Stimulated activated CD4-positive, alpha-beta T cell treated with anti-CD3 and anti-CD28 coated beads, Interleukin-2, amount 100 ng/mL, for 4 hours (primary cell): ENCODE results near the gene SPEN.
"Not testable (repeated sequence)": the region's sequence is repeated elsewhere in the genome, so short reads cannot be mapped to it uniquely, and the experiment has no call there.

Experiments
- DNase-seq: peaks from one replicate; pipeline ENCODE4 v3.0.0-alpha.2; 2020; ENCODE audit warnings: low read depth

SPEN gene

GRCh38 chr1:15856888-15857287 lies 9.4 kb downstream of the SPEN start:
- DNase-seq = no peak

GRCh38 chr1:15858069-15858670 lies 10.7 kb downstream of the SPEN start:
- no peak for DNase-seq

- no peak for DNase-seq
Measured at GRCh38 chr1:15858672-15859372, 11.3 kb downstream of the SPEN start.

- DNase-seq = no peak
Measured at GRCh38 chr1:15863156-15863901, 15.8 kb downstream of the SPEN start.

GRCh38 chr1:15866721-15867201 lies 19.3 kb downstream of the SPEN start:
- no peak for DNase-seq

GRCh38 chr1:15867288-15867687 lies 19.8 kb downstream of the SPEN start:
- no peak for DNase-seq

GRCh38 chr1:15869413-15869812 lies 21.9 kb downstream of the SPEN start:
- DNase-seq = no peak

- no peak for DNase-seq
Measured at GRCh38 chr1:15870421-15870820, 22.9 kb downstream of the SPEN start.

- no peak for DNase-seq
Measured at GRCh38 chr1:15874471-15874870, 27.0 kb downstream of the SPEN start.

- no peak for DNase-seq
Measured at GRCh38 chr1:15876357-15877055, 29.0 kb downstream of the SPEN start.

GRCh38 chr1:15881961-15882360 lies 34.5 kb downstream of the SPEN start:
- no peak for DNase-seq

GRCh38 chr1:15882665-15883064 lies 35.2 kb downstream of the SPEN start:
- no peak for DNase-seq

- no peak for DNase-seq
Measured at GRCh38 chr1:15883326-15883725, 35.8 kb downstream of the SPEN start.

GRCh38 chr1:15884477-15884876 lies 37.0 kb downstream of the SPEN start:
- DNase-seq = no peak

GRCh38 chr1:15885269-15885668 lies 37.8 kb downstream of the SPEN start:
- DNase-seq = no peak

- no peak for DNase-seq
Measured at GRCh38 chr1:15885701-15886610, 38.4 kb downstream of the SPEN start.

GRCh38 chr1:15886611-15887167 lies 39.2 kb downstream of the SPEN start:
- no peak for DNase-seq

- not testable (repeated sequence) for DNase-seq
Measured at GRCh38 chr1:15892857-15893599, 45.5 kb downstream of the SPEN start.

GRCh38 chr1:15895233-15895632 lies 47.7 kb downstream of the SPEN start:
- no peak for DNase-seq
